GM12891 (cell line): ENCODE results near the gene DHODH.

Source experiments
- PAX5 ChIP-seq: IDR thresholded peaks from 2 replicates; pipeline ENCODE4 v1.6.1; 2011; ENCODE audit warnings: low read length, moderate library complexity, mild to moderate bottlenecking; ENCODE audit not compliant: insufficient read depth, severe bottlenecking
- POLR2A ChIP-seq: IDR thresholded peaks from 2 replicates; pipeline ENCODE4 v1.6.1; 2011; ENCODE audit warnings: low read depth, low read length, control low read depth
- POLR2AphosphoS5 ChIP-seq: IDR thresholded peaks from 2 replicates; pipeline ENCODE4 v1.6.1; 2011; ENCODE audit warnings: low read depth, low read length, control low read depth
- POU2F2 ChIP-seq: IDR thresholded peaks from 2 replicates; pipeline ENCODE4 v1.6.1; 2011; ENCODE audit warnings: low read depth, mild to moderate bottlenecking, control low read depth, low read length, moderate library complexity
- SPI1 ChIP-seq: IDR thresholded peaks from 2 replicates; pipeline ENCODE4 v1.6.1; 2011; ENCODE audit warnings: low read depth, low read length, control low read depth
- TAF1 ChIP-seq: IDR thresholded peaks from 2 replicates; pipeline ENCODE4 v1.6.1; 2011; ENCODE audit warnings: low read depth, low read length, control low read depth

DNA sequence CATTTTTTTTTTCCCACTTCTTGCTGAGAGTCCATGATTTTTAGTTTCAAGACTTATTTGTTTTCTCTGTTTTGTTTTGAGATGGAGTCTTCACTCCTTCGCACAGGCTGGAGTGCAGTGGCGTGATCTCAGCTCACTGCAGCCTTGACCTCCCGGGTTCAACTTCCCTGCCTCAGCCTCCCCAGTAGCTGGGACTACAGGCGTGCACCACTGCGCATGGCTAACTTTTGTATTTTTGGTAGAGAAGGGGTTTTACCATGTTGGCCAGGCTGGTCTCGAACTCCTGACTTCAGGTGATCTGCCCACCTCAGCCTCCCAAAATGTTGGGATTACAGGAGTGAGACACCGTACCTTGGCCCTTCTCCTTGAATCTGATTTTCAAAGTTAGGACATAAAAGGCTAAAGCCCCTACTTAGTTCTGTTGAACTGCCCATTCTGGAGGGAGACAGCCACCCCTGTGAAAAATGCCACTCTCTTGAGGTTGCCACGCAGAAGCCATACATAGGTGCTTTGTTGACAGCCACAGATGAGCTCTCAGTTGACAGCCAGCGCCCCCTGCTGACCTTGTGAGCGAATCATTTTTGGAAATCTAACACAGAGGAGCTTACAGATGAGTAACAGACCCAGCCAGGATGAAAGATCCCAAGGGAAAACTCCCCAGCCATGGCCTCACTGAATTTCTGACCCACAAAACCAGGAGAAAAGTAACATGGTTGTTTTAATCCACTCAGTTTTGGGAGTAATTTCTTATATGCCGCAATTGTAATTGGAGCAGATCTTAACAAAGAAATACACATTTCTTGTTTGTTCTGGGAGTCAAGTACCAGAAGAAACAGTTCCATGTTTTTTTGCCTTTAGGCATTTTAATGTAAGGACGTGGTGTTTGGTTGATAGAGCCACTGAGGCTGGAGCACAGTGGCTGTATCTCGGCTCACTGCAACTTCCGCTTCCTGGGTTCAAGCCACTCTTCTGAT is 47.2 kb upstream of the DHODH start:
- TF ChIP-seq POLR2AphosphoS5 (no peak), POU2F2 (no peak), POLR2A (no peak), SPI1 (no peak), TAF1 (no peak), PAX5 (no peak)
